IMR-90 (cell line): ENCODE results near the gene HYI. TPM values are rescaled to one million over a fixed set of nuclear protein-coding genes. Genes with fewer than 3 reads are reported as not detected.

Source experiments
- ATAC-seq: fragments of 200-7000 bp; cut with Tn5 transposase; 2 replicates; pipeline ENCODE4 v1.9.1; 2020; ENCODE audit warnings: low read depth, mild to moderate bottlenecking, moderate library complexity
- BruUV-seq: library from RNA; stranded (reverse); fragments of 400-500 nt; replicated peaks from 2 replicates; lab custom pipeline; 2021; lab: Mats Ljungman, UMichigan
- CTCF ChIA-PET: fragments of 300-600 bp; formaldehyde crosslinking; extraction: SDS; loops from one replicate; lab custom pipeline; 2021; ENCODE audit warnings: antibody characterized with exemption; lab: Yijun Ruan, JAX
- POLR2A ChIA-PET: fragments of 300-600 bp; sonication (Branson Sonifier 250); formaldehyde crosslinking; loops from one replicate; lab custom pipeline; 2022; ENCODE audit warnings: antibody characterized with exemption; ENCODE audit not compliant: unreplicated experiment; lab: Charles Lee
- DNase-seq: peaks from one replicate; pipeline ENCODE4 v3.0.0; 2013
- H2AFZ ChIP-seq: replicated peaks from 2 replicates; pipeline ENCODE3; 2013; ENCODE audit warnings: low read length, mild to moderate bottlenecking; ENCODE audit not compliant: poor library complexity
- H2AK5ac ChIP-seq: 2 replicates; pipeline ENCODE4 v1.6.1; 2013; ENCODE audit warnings: low read depth, low read length, inconsistent platforms
- H2AK9ac ChIP-seq: replicated peaks from 2 replicates; pipeline ENCODE3; 2013; ENCODE audit warnings: mild to moderate bottlenecking, low read depth, low read length, moderate library complexity; ENCODE audit not compliant: poor library complexity
- H2BK120ac ChIP-seq: 2 replicates; pipeline ENCODE4 v1.6.1; 2013; ENCODE audit warnings: low read depth, low read length, inconsistent platforms
- H2BK15ac ChIP-seq: 3 replicates; pipeline ENCODE4 v1.6.1; 2013; ENCODE audit warnings: low read depth, low read length, inconsistent platforms
- H2BK20ac ChIP-seq: 2 replicates; pipeline ENCODE4 v1.6.1; 2013; ENCODE audit warnings: low read depth, mild to moderate bottlenecking, inconsistent platforms, low read length, moderate library complexity
- H2BK5ac ChIP-seq: 2 replicates; pipeline ENCODE4 v1.6.1; 2013; ENCODE audit warnings: mild to moderate bottlenecking, low read depth, low read length, inconsistent platforms; ENCODE audit not compliant: poor library complexity, severe bottlenecking
- H3K14ac ChIP-seq: replicated peaks from 2 replicates; pipeline ENCODE4 v1.6.1; 2013; ENCODE audit warnings: low read depth, low read length, inconsistent platforms
- H3K18ac ChIP-seq: 2 replicates; pipeline ENCODE4 v1.6.1; 2013; ENCODE audit warnings: low read depth, low read length, control low read depth
- H3K23ac ChIP-seq: 2 replicates; pipeline ENCODE4 v1.6.1; 2013; ENCODE audit warnings: low read depth, low read length, inconsistent platforms
- H3K27ac ChIP-seq: 2 replicates; pipeline ENCODE4 v1.5.1; 2013; ENCODE audit warnings: mild to moderate bottlenecking, control low read depth, low read length; ENCODE audit not compliant: insufficient read depth
- H3K27me3 ChIP-seq: 2 replicates; pipeline ENCODE4 v1.6.1; 2013; ENCODE audit warnings: low read length; ENCODE audit not compliant: control insufficient read depth, insufficient read depth
- H3K36me3 ChIP-seq: 2 replicates; pipeline ENCODE4 v1.6.1; 2013; ENCODE audit warnings: low read length, mixed read lengths; ENCODE audit not compliant: control insufficient read depth, insufficient read depth
- H3K4ac ChIP-seq: 2 replicates; pipeline ENCODE4 v1.6.1; 2013; ENCODE audit warnings: low read depth, low read length, inconsistent platforms
- H3K4me1 ChIP-seq: 2 replicates; pipeline ENCODE4 v1.6.1; 2013; ENCODE audit warnings: low read length, mixed read lengths; ENCODE audit not compliant: control insufficient read depth, insufficient read depth
- H3K4me2 ChIP-seq: 2 replicates; pipeline ENCODE4 v1.6.1; 2013; ENCODE audit warnings: low read depth, mild to moderate bottlenecking, control low read depth, low read length, moderate library complexity
- H3K4me3 ChIP-seq: 2 replicates; pipeline ENCODE4 v1.5.1; 2013; ENCODE audit warnings: low read depth, mild to moderate bottlenecking, control low read depth, low read length, moderate library complexity; ENCODE audit not compliant: insufficient read depth
- H3K56ac ChIP-seq: 2 replicates; pipeline ENCODE4 v1.6.1; 2013; ENCODE audit warnings: low read length, inconsistent platforms; ENCODE audit not compliant: insufficient read depth; ENCODE audit errors: extremely low read depth
- H3K79me1 ChIP-seq, 2 experiments: 2 replicates each; pipeline ENCODE4 v1.6.1; 2013; ENCODE audit warnings: low read length in 2 of 2, inconsistent platforms in 1 of 2, low read depth in 1 of 2
- H3K9ac ChIP-seq: 2 replicates; pipeline ENCODE4 v1.6.1; 2013; ENCODE audit warnings: low read depth, low read length, control low read depth
- H3K9me1 ChIP-seq: 2 replicates; pipeline ENCODE4 v1.6.1; 2013; ENCODE audit warnings: low read length, inconsistent platforms; ENCODE audit not compliant: insufficient read depth
- H3K9me3 ChIP-seq: 2 replicates; pipeline ENCODE4 v1.6.1; 2013; ENCODE audit warnings: low read length; ENCODE audit not compliant: control insufficient read depth, insufficient read depth
- H4K20me1 ChIP-seq: 2 replicates; pipeline ENCODE4 v1.6.1; 2013; ENCODE audit warnings: low read length, inconsistent platforms; ENCODE audit not compliant: insufficient read depth
- H4K5ac ChIP-seq: 2 replicates; pipeline ENCODE4 v1.6.1; 2013; ENCODE audit warnings: mild to moderate bottlenecking, low read depth, low read length, control low read depth
- H4K8ac ChIP-seq, 2 experiments: 2 replicates each; pipeline ENCODE4 v1.6.1; 2013; ENCODE audit warnings: low read depth in 2 of 2, low read length in 2 of 2, control low read depth in 1 of 2, inconsistent platforms in 1 of 2
- H4K91ac ChIP-seq: 2 replicates; pipeline ENCODE4 v1.6.1; 2013; ENCODE audit warnings: low read depth, low read length, inconsistent platforms; ENCODE audit not compliant: insufficient read depth
- BHLHE40 ChIP-seq: fragments of 150-350 bp; IDR thresholded peaks from 2 replicates; pipeline ENCODE4 v1.6.1; 2016; ENCODE audit warnings: mild to moderate bottlenecking, low read depth, low read length
- CEBPB ChIP-seq: IDR thresholded peaks from 2 replicates; pipeline ENCODE4 v1.6.1; 2012; ENCODE audit warnings: low read depth, low read length, improper control_type of control experiment
- CHD1 ChIP-seq: IDR thresholded peaks from 2 replicates; pipeline ENCODE4 v1.6.1; 2012; ENCODE audit warnings: low read depth, low read length, improper control_type of control experiment
- CTCF ChIP-seq: conservative IDR thresholded peaks from 2 replicates; pipeline ENCODE4 v1.5.1; 2012; ENCODE audit warnings: mild to moderate bottlenecking, low read depth, low read length, improper control_type of control experiment
- ELK1 ChIP-seq: fragments of 150-350 bp; IDR thresholded peaks from 2 replicates; pipeline ENCODE4 v1.6.1; 2016; ENCODE audit warnings: low read depth, mild to moderate bottlenecking, low read length, moderate library complexity, borderline replicate concordance
- MAFK ChIP-seq: IDR thresholded peaks from 2 replicates; pipeline ENCODE4 v1.6.1; 2012; ENCODE audit warnings: low read depth, low read length, improper control_type of control experiment
- MAZ ChIP-seq: IDR thresholded peaks from 2 replicates; pipeline ENCODE4 v1.6.1; 2012; ENCODE audit warnings: low read depth, mild to moderate bottlenecking, low read length, improper control_type of control experiment, moderate library complexity, borderline replicate concordance
- MXI1 ChIP-seq: IDR thresholded peaks from 2 replicates; pipeline ENCODE4 v1.6.1; 2012; ENCODE audit warnings: low read depth, mild to moderate bottlenecking, low read length, moderate library complexity, borderline replicate concordance
- NFE2L2 ChIP-seq: fragments of 150-350 bp; IDR thresholded peaks from 2 replicates; pipeline ENCODE4 v1.6.1; 2016; ENCODE audit warnings: low read depth, mild to moderate bottlenecking, low read length
- POLR2A ChIP-seq: IDR thresholded peaks from 2 replicates; pipeline ENCODE4 v1.6.1; 2012; ENCODE audit warnings: mild to moderate bottlenecking, low read depth, low read length
- RAD21 ChIP-seq: IDR thresholded peaks from 2 replicates; pipeline ENCODE4 v1.6.1; 2012; ENCODE audit warnings: low read length, improper control_type of control experiment
- RCOR1 ChIP-seq: IDR thresholded peaks from 2 replicates; pipeline ENCODE4 v1.6.1; 2012; ENCODE audit warnings: mild to moderate bottlenecking, low read length, improper control_type of control experiment; ENCODE audit not compliant: insufficient replicate concordance
- RFX5 ChIP-seq: IDR thresholded peaks from 2 replicates; pipeline ENCODE4 v1.8.0; 2012; ENCODE audit warnings: low read depth, mild to moderate bottlenecking, low read length, moderate library complexity
- SMC3 ChIP-seq: fragments of 150-350 bp; IDR thresholded peaks from 2 replicates; pipeline ENCODE4 v1.6.1; 2016; ENCODE audit warnings: low read depth, mild to moderate bottlenecking, antibody characterized with exemption, low read length, moderate library complexity
- USF2 ChIP-seq: fragments of 150-350 bp; IDR thresholded peaks from 2 replicates; pipeline ENCODE4 v1.6.1; 2017; ENCODE audit warnings: mild to moderate bottlenecking, antibody characterized with exemption, low read length, low read depth
- WGBS, 2 experiments: methylation state at CpG; one replicate each; pipeline versions ENCODE4 v1.1.5 to v1.1.7; 2013; ENCODE audit warnings: missing lambda C conversion rate in 2 of 2; ENCODE audit not compliant: insufficient read length in 1 of 2; ENCODE audit errors: extremely low coverage in 2 of 2; 5-methylcytosine and 5-hydroxymethylcytosine counted together
- dilution Hi-C: fragments of 300-500 bp; cut with HindIII; formaldehyde crosslinking; loops from one replicate; pipeline ENCODE4 v1.14.3; 2018; ENCODE audit warnings: low sequenced_read_pairs; ENCODE audit not compliant: unreplicated experiment
- in situ Hi-C: fragments of 300-500 bp; cut with MboI; formaldehyde crosslinking; loops from 3 replicates; pipeline ENCODE4 v1.14.3; 2019; ENCODE audit warnings: low sequenced_read_pairs, inconsistent platforms, mixed read lengths
- intact Hi-C: fragments of 100-400 bp; cut with micrococcal nuclease; formaldehyde crosslinking; loops from 2 replicates; pipeline ENCODE4 v1.10.0; 2022
- polyA plus RNA-seq, 3 experiments: library from polyadenylated mRNA; depleted of rRNA; stranded (reverse); fragments of >200 nt; gene quantifications; 2 replicates each; pipeline ENCODE4 v1.2.3, GENCODE V29; 2012; ENCODE audit warnings: low replicate concordance in 1 of 3
- total RNA-seq: library from RNA; depleted of rRNA; stranded (reverse); fragments of >200 nt; gene quantifications from 2 replicates; pipeline ENCODE4 v1.2.3, GENCODE V29; 2012

Gene HYI
- total and polyA plus RNA-seq, 2 of the 4 experiments (the other 2 are of a cell fraction) = 21.5 to 53.7 TPM

- H3K27me3 ChIP-seq = no peaks in the 10 kb centered on the region
- ChIA-PET CTCF (no interaction called here), POLR2A (no interaction called here)
- no peak overlapping the region for H3K4me3 ChIP-seq
- ATAC-seq (no peak), DNase-seq (no peak)
- H3K56ac ChIP-seq = no peak overlapping the region
- peaks cover 78% of the 10 kb centered on the region for H3K36me3 ChIP-seq
- H3K9ac ChIP-seq = no peak overlapping the region
- TF ChIP-seq RFX5 (no peak), POLR2A (no peak), SMC3 (no peak), ELK1 (no peak), CEBPB (no peak), CTCF (no peak), RCOR1 (no peak), MAFK (no peak), USF2 (no peak), RAD21 (no peak), MAZ (no peak), BHLHE40 (no peak), CHD1 (no peak), NFE2L2 (no peak), MXI1 (no peak)
- no peak overlapping the region for H2BK15ac ChIP-seq
- no peak overlapping the region for H2AFZ ChIP-seq
- H4K5ac ChIP-seq = no peak overlapping the region
- H2BK120ac ChIP-seq = no peak overlapping the region
- no TSS peak for BruUV-seq
- no peak overlapping the region for H4K8ac ChIP-seq
- H3K9me1 ChIP-seq = peaks cover 39% of the 10 kb centered on the region
- H3K23ac ChIP-seq = no peak overlapping the region
- in situ Hi-C loops (no loop called here), dilution Hi-C loops (no loop called here), intact Hi-C loops (no loop called here)
- H3K14ac ChIP-seq = no peak overlapping the region
- H3K4ac ChIP-seq = no peak overlapping the region
- peaks cover 8% of the 10 kb centered on the region; the same call in 1 of the 2 replicates for H4K20me1 ChIP-seq
- no peak overlapping the region for H2BK20ac ChIP-seq
- no peak overlapping the region for H4K91ac ChIP-seq
- no peak overlapping the region for H2BK5ac ChIP-seq
- H3K4me1 ChIP-seq = peaks cover 10% of the 10 kb centered on the region
- no peak overlapping the region for H2AK9ac ChIP-seq
- H3K27ac ChIP-seq = no peak overlapping the region
- H2AK5ac ChIP-seq = no peak overlapping the region
- H3K9me3 ChIP-seq = no peaks in the 10 kb centered on the region
- 93% methylated on average over 7 of the region's 11 CpGs; no CpG with 5 or more reads in 1 of the 2 experiments for WGBS, 2 experiments
- no peak overlapping the region for H3K18ac ChIP-seq
- H3K4me2 ChIP-seq = no peak overlapping the region
- H3K79me1 ChIP-seq = peaks cover 10 to 59% of the 10 kb centered on the region in 2 experiments; a peak in 2 of 4 replicates
Measured at GRCh38 chr1:43448955-43449707, 4.6 kb downstream of the HYI start.
